ENCODE results near the gene C19orf44.
"Not testable (repeated sequence)": the region's sequence is repeated elsewhere in the genome, so short reads cannot be mapped to it uniquely, and the experiment has no call there.

Gene C19orf44

DNA sequence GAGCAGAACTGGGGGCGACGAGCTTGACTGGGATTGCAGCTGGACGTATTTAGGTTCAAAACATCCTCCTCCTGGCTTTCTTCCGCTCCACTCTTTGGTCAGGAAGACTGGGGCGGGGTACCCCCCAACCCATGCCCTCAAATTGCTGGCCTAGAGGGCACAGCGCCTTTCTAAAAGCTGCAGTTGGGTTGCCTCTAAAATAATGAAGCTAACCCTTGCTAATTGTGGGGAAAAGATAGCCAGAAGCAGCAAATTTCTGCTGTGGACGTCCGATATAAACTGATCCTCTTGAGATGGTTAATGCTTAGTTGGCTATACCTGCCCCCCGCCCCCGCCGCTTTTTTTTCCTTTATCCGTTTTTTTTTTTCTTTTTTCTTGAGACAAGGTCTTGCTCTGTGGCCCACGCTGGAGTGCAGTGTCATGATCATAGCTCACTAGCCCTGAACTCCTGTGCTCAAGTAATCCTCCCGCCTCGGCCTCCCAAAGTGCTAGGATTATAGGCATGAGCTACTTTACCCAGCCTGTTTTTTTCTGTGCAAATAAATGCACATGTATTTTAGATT, 46.8 kb downstream of the C19orf44 start:
- peak overlapping the region; percentile 92 for H3K4me3 ChIP-seq (ENCODE audit: low read depth, low read length)
- DNase-seq (ENCODE audit: low read depth), result peak; percentile 28
- TF ChIP-seq MAX (IDR thresholded peaks at IDR 0.05; ENCODE audit: low read depth, low read length) (no peak), CTCF (IDR thresholded peaks at IDR 0.05; ENCODE audit: low read depth, low read length) (no peak), POLR2A (IDR thresholded peaks at IDR 0.05; ENCODE audit: extremely low read depth, insufficient read length) (no peak), MYC (IDR thresholded peaks at IDR 0.05; ENCODE audit: low read depth, low read length) (no peak)

DNA sequence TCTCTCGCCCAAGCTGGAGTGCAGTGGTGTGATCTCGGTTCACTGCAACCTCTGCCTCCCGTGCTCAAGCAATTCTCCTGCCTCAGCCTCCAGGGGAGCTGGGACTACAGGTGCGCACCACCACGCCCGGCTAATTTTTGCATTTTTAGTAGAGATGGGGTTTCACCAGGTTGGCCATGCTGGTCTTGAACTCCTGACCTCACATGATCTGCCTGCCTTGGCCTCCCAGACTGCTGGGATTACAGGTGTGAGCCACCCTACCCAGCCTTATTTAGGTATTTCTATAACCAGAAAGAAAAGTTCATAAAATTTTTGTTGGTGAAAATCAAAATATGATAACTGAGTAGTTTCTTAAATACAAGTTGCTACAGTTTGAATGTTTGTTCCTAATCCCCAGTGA, 47.5 kb downstream of the C19orf44 start:
- peak overlapping the region; percentile 92 for H3K4me3 ChIP-seq (ENCODE audit: low read depth, low read length)
- not testable (repeated sequence) for DNase-seq (ENCODE audit: low read depth)

DNA sequence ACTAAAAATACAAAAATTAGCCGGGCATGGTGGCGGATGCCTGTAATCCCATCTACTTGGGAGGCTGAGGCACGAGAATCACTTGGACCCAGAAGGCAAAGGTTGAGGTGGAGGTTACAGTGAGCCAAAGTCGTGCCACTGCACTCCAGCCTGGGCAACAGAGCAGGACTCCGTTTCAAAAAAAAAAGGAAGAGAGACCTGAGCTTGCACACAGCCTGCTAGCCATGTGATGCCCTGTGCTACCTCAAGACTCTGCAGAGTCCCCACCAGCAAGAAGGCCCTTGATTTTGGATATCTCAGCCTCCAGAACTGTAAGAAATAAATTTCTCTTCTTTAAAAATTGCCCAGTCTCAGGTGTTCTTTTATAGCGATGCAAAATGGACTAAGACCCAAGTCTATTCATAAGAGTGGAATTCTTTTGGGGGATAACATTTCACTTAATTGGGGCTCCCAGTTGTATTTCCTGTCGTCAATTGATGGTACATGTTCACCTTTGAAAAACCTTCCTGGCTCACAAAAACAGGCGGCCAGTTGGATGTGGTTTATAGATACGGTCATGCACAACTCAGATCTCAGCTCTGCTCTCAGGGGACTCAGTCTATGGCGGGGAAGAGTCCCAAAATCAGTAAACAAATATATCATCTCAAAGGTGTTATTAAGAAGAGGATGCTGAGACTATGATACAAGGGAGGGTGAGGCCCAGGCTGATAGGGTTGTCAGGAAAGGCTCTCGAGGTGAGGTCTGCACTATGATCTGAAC, 48.5 kb downstream of the C19orf44 start:
- H3K4me3 ChIP-seq (ENCODE audit: low read depth, low read length), result no peak overlapping the region

DNA sequence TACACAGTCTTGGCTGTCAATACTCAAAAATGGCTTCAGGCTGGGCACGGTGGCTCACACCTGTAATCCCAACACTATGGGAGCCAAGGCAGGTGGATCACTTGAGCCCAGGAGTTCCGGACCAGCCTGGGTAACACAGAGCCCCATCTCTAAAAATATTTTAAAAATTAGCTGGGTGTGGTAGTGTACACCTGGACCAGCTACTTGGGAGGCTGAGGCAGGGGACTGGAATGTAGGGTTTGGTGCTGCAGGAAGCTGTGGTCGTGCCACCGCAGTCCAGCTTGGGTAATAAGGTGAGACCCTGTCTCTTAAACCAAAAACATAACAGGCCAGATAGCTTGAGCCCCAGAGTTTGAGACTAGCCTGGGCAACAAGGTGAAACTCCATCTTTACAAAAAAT, 52.8 kb downstream of the C19orf44 start:
- TF ChIP-seq CTCF (IDR thresholded peaks at IDR 0.05; ENCODE audit: low read depth, low read length), result no peak
- no peak for TF ChIP-seq POLR2A (IDR thresholded peaks at IDR 0.05; ENCODE audit: extremely low read depth, insufficient read length)
- TF ChIP-seq MAX (IDR thresholded peaks at IDR 0.05; ENCODE audit: low read depth, low read length), result no peak
- TF ChIP-seq MYC (IDR thresholded peaks at IDR 0.05; ENCODE audit: low read depth, low read length), result no peak
- no peak overlapping the region for H3K4me3 ChIP-seq (ENCODE audit: low read depth, low read length)
- DNase-seq (ENCODE audit: low read depth), result no peak

More for the DNA sequence above, 48.5 kb downstream of the C19orf44 start:
- no peak for DNase-seq (ENCODE audit: low read depth)
- no peak for TF ChIP-seq CTCF (IDR thresholded peaks at IDR 0.05; ENCODE audit: low read depth, low read length)
- no peak for TF ChIP-seq MAX (IDR thresholded peaks at IDR 0.05; ENCODE audit: low read depth, low read length)
- TF ChIP-seq POLR2A (IDR thresholded peaks at IDR 0.05; ENCODE audit: extremely low read depth, insufficient read length), result no peak
- no peak for TF ChIP-seq MYC (IDR thresholded peaks at IDR 0.05; ENCODE audit: low read depth, low read length)

GRCh38 chr19:16551902-16552301, 55.7 kb downstream of the C19orf44 start:
- DNase-seq (ENCODE audit: low read depth); H3K4me3 ChIP-seq (ENCODE audit: low read depth, low read length): not testable (repeated sequence)

DNA sequence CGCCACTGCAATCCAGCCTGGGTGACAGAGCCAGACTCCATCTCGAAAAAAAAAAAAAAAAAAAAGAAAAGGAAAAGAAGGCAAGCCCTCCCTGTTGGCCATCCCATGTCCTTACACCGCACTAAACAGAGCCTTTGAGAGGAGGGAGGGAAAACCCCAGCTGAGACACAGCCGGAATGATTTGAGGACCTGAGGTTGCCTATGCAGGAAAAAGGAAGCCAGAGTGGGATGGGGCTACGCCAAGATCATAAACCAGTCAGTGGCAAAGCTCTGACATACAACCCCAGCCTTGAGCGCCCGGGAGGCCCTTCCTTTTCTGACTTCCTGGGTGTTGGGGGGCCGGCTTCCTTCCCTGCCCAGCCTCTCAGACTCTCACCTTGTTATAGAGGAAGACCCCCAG, 58.6 kb downstream of the C19orf44 start:
- DNase-seq (ENCODE audit: low read depth), result no peak
- H3K4me3 ChIP-seq (ENCODE audit: low read depth, low read length), result no peak overlapping the region
- no peak for TF ChIP-seq POLR2A (IDR thresholded peaks at IDR 0.05; ENCODE audit: extremely low read depth, insufficient read length)
- TF ChIP-seq MAX (IDR thresholded peaks at IDR 0.05; ENCODE audit: low read depth, low read length), result no peak
- TF ChIP-seq CTCF (IDR thresholded peaks at IDR 0.05; ENCODE audit: low read depth, low read length), result no peak
- no peak for TF ChIP-seq MYC (IDR thresholded peaks at IDR 0.05; ENCODE audit: low read depth, low read length)

GRCh38 chr19:16559780-16560276, 63.6 kb downstream of the C19orf44 start:
- DNase-seq (ENCODE audit: low read depth), result no peak
- TF ChIP-seq CTCF (IDR thresholded peaks at IDR 0.05; ENCODE audit: low read depth, low read length) (no peak), MYC (IDR thresholded peaks at IDR 0.05; ENCODE audit: low read depth, low read length) (no peak), MAX (IDR thresholded peaks at IDR 0.05; ENCODE audit: low read depth, low read length) (no peak), POLR2A (IDR thresholded peaks at IDR 0.05; ENCODE audit: extremely low read depth, insufficient read length) (no peak)
- no peak overlapping the region for H3K4me3 ChIP-seq (ENCODE audit: low read depth, low read length)
